ENCODE results near the gene ASTN2. TPM values are rescaled to one million over a fixed set of nuclear protein-coding genes. Genes with fewer than 3 reads are reported as not detected.

Gene ASTN2
- total RNA-seq, 1 experiment from 2014 or later: 4.8 TPM

DNA sequence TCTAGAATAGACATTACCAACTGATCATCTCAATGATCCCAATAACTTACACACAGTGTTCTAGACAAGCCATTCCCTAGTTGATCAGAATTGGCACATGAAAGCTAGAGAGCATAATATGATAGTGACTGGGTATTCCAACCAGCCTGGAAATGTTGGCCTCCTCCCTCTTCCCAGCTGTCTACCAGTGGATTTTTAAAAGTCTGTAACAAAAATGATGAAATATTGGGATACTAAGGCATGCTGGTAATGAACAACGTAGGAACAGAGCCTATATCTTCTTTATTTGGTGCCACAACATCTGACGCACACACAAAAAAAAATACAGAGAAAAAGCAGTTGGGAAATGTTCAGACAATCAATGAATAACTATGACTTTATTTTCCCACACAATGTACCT lies 692.9 kb downstream of the ASTN2 start:
- Histone ChIP-seq H2AFZ (ENCODE audit: low read depth, low read length, poor library complexity, severe bottlenecking) (no peak overlapping the region), H3K36me3 (ENCODE audit: control insufficient read depth in 1 of 2, insufficient read depth in 2 of 2, low read length in 2 of 2) (no peaks in the 10 kb centered on the region), H3K9ac (ENCODE audit: low read length) (no peak overlapping the region), H3K4me1 (ENCODE audit: control insufficient read depth in 1 of 2, insufficient read depth in 2 of 2, low read length in 2 of 2) (no peaks in the 10 kb centered on the region), H3K4me2 (ENCODE audit: low read length) (no peak overlapping the region), H3K27me3 (ENCODE audit: insufficient read depth, low read length) (peaks cover 40% of the 10 kb centered on the region; the same call in 1 of the 2 replicates), H4K20me1 (ENCODE audit: insufficient read depth) (no peaks in the 10 kb centered on the region), H3K27ac (ENCODE audit: low read depth, low read length) (no peak overlapping the region), H3K9me2 (ENCODE audit: insufficient read depth) (no peaks in the 10 kb centered on the region), H3K9me3 (ENCODE audit: control insufficient read depth in 1 of 2, insufficient read depth in 1 of 2, low read depth in 1 of 2, low read length in 2 of 2) (no peaks in the 10 kb centered on the region), H3K4me3 (replicated peaks in 1 of 2; ENCODE audit: low read depth in 1 of 2, low read length in 2 of 2) (no peak overlapping the region), H3K79me2 (ENCODE audit: insufficient read depth, low read length) (no peaks in the 10 kb centered on the region)
- ATAC-seq (no peak), DNase-seq (ENCODE audit: low read depth, low spot score) (no peak)
- ChIA-PET POLR2A (no interaction called here), CTCF (no interaction called here), RAD21 (ENCODE audit: low non-redundant PET in 1 of 2, low total read pairs in 2 of 2, uncharacterized antibody in 2 of 2, unreplicated experiment in 2 of 2) (no interaction called here)
- no TSS peak for BruUV-seq (replicated peaks)
- intact Hi-C loops (cut with micrococcal nuclease): no loop called here
- TF ChIP-seq, protein P1, sequence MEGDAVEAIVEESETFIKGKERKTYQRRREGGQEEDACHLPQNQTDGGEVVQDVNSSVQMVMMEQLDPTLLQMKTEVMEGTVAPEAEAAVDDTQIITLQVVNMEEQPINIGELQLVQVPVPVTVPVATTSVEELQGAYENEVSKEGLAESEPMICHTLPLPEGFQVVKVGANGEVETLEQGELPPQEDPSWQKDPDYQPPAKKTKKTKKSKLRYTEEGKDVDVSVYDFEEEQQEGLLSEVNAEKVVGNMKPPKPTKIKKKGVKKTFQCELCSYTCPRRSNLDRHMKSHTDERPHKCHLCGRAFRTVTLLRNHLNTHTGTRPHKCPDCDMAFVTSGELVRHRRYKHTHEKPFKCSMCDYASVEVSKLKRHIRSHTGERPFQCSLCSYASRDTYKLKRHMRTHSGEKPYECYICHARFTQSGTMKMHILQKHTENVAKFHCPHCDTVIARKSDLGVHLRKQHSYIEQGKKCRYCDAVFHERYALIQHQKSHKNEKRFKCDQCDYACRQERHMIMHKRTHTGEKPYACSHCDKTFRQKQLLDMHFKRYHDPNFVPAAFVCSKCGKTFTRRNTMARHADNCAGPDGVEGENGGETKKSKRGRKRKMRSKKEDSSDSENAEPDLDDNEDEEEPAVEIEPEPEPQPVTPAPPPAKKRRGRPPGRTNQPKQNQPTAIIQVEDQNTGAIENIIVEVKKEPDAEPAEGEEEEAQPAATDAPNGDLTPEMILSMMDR (IDR thresholded peaks at IDR 0.05 in 2 of 3, conservative IDR thresholded peaks at IDR 0.05 in 1 of 3; ENCODE audit: borderline replicate concordance in 1 of 3, insufficient read depth in 1 of 3, low read depth in 2 of 3, low read length in 2 of 3): no peak
- TF ChIP-seq, protein P2, sequence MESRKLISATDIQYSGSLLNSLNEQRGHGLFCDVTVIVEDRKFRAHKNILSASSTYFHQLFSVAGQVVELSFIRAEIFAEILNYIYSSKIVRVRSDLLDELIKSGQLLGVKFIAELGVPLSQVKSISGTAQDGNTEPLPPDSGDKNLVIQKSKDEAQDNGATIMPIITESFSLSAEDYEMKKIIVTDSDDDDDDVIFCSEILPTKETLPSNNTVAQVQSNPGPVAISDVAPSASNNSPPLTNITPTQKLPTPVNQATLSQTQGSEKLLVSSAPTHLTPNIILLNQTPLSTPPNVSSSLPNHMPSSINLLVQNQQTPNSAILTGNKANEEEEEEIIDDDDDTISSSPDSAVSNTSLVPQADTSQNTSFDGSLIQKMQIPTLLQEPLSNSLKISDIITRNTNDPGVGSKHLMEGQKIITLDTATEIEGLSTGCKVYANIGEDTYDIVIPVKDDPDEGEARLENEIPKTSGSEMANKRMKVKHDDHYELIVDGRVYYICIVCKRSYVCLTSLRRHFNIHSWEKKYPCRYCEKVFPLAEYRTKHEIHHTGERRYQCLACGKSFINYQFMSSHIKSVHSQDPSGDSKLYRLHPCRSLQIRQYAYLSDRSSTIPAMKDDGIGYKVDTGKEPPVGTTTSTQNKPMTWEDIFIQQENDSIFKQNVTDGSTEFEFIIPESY (IDR thresholded peaks at IDR 0.05; ENCODE audit: extremely low read depth, insufficient replicate concordance, low read length): no peak
- no peak for TF ChIP-seq POLR2AphosphoS5 (IDR thresholded peaks at IDR 0.05; ENCODE audit: low read depth, low read length)
- TF ChIP-seq, protein P3, sequence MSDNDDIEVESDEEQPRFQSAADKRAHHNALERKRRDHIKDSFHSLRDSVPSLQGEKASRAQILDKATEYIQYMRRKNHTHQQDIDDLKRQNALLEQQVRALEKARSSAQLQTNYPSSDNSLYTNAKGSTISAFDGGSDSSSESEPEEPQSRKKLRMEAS (IDR thresholded peaks at IDR 0.05): no peak
- no peak for TF ChIP-seq RAD21 (IDR thresholded peaks at IDR 0.05; ENCODE audit: low read depth)
- TF ChIP-seq POLR2A (IDR thresholded peaks at IDR 0.05; ENCODE audit: borderline replicate concordance, extremely low read depth, insufficient read depth, insufficient read length): no peak
- no peak for TF ChIP-seq SIN3A (IDR thresholded peaks at IDR 0.05; ENCODE audit: low read depth)
- TF ChIP-seq CBX3 (IDR thresholded peaks at IDR 0.05; ENCODE audit: low read depth): no peak
- TF ChIP-seq SRF (IDR thresholded peaks at IDR 0.05; ENCODE audit: low read depth): no peak
- TF ChIP-seq, protein P4, sequence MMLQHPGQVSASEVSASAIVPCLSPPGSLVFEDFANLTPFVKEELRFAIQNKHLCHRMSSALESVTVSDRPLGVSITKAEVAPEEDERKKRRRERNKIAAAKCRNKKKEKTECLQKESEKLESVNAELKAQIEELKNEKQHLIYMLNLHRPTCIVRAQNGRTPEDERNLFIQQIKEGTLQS (IDR thresholded peaks at IDR 0.05): no peak
- TF ChIP-seq YY1 (IDR thresholded peaks at IDR 0.05; ENCODE audit: extremely low read depth, insufficient replicate concordance, low read depth, low read length): no peak
- TF ChIP-seq EZH2phosphoT487 (IDR thresholded peaks at IDR 0.05; ENCODE audit: borderline replicate concordance): no peak
- no peak for TF ChIP-seq EZH2 (IDR thresholded peaks at IDR 0.05)
- no peak for TF ChIP-seq ELF1 (IDR thresholded peaks at IDR 0.05; ENCODE audit: borderline replicate concordance, low read depth)
- no peak for TF ChIP-seq ZNF274 (IDR thresholded peaks at IDR 0.05; ENCODE audit: low read depth, low read length)
- no peak for TF ChIP-seq EGR1 (IDR thresholded peaks at IDR 0.05; ENCODE audit: low read depth)
- TF ChIP-seq ZFX (IDR thresholded peaks at IDR 0.05): no peak
